Activated T-cell treated with anti-CD3 and anti-CD28 coated beads, Interleukin-2, amount 50 U/mL, for 24 hours (primary cell): ENCODE data around the gene FAM234A.
A peak's percentile ranks its signal among the peaks of the same experiment; 100 is the strongest.
"Not testable (repeated sequence)": the region's sequence is repeated elsewhere in the genome, so short reads cannot be mapped to it uniquely, and the experiment has no call there.

Experiments
- DNase-seq: peaks from one replicate; pipeline ENCODE4 v3.0.0-alpha.2; 2020
- H3K27ac Mint-ChIP-seq: 2 replicates; pipeline ENCODE4 v1.8.0; 2020; ENCODE audit warnings: mild to moderate bottlenecking, mixed read lengths
- H3K27me3 Mint-ChIP-seq: 2 replicates; pipeline ENCODE4 v1.8.0; 2020; ENCODE audit warnings: mixed read lengths
- H3K36me3 Mint-ChIP-seq: 2 replicates; pipeline ENCODE4 v1.8.0; 2020; ENCODE audit warnings: low read depth, mixed read lengths
- H3K4me1 Mint-ChIP-seq: 2 replicates; pipeline ENCODE4 v1.8.0; 2020; ENCODE audit warnings: low read depth, mixed read lengths
- H3K4me3 Mint-ChIP-seq: 2 replicates; pipeline ENCODE4 v1.8.0; 2020; ENCODE audit warnings: mild to moderate bottlenecking, moderate library complexity, mixed read lengths
- H3K9me3 Mint-ChIP-seq: 2 replicates; pipeline ENCODE4 v1.8.0; 2020; ENCODE audit warnings: mixed read lengths

Gene FAM234A

GRCh38 chr16:265711-266110, 31.1 kb downstream of the FAM234A start:
- H3K4me3 Mint-ChIP-seq: no peak overlapping the region
- H3K27ac Mint-ChIP-seq: no peak overlapping the region
- H3K4me1 Mint-ChIP-seq: peaks cover 2% of the 10 kb centered on the region
- H3K27me3 Mint-ChIP-seq: no peaks in the 10 kb centered on the region
- no peaks in the 10 kb centered on the region for H3K9me3 Mint-ChIP-seq
- DNase-seq: no peak
- H3K36me3 Mint-ChIP-seq: peaks cover 23% of the 10 kb centered on the region

- Mint-ChIP-seq H3K4me3 (no peak overlapping the region), H3K36me3 (peaks cover 16% of the 10 kb centered on the region), H3K9me3 (no peaks in the 10 kb centered on the region), H3K27ac (no peak overlapping the region), H3K27me3 (no peaks in the 10 kb centered on the region), H3K4me1 (peaks cover 2% of the 10 kb centered on the region)
- DNase-seq: no peak
Observed at GRCh38 chr16:266258-267164, 31.9 kb downstream of the FAM234A start.

- not testable (repeated sequence) for DNase-seq, H3K27me3 Mint-ChIP-seq, H3K36me3 Mint-ChIP-seq, H3K4me1 Mint-ChIP-seq, H3K27ac Mint-ChIP-seq, H3K9me3 Mint-ChIP-seq, H3K4me3 Mint-ChIP-seq
Observed at GRCh38 chr16:267562-267961, 32.9 kb downstream of the FAM234A start.

- H3K36me3 Mint-ChIP-seq: peaks cover 5% of the 10 kb centered on the region
- H3K27ac Mint-ChIP-seq: no peak overlapping the region
- no peak for DNase-seq
- H3K9me3 Mint-ChIP-seq: no peaks in the 10 kb centered on the region
- no peaks in the 10 kb centered on the region for H3K27me3 Mint-ChIP-seq
- peaks cover 2% of the 10 kb centered on the region for H3K4me1 Mint-ChIP-seq
- no peak overlapping the region for H3K4me3 Mint-ChIP-seq
Observed at GRCh38 chr16:268141-269053, 33.8 kb downstream of the FAM234A start.

GRCh38 chr16:269061-269796, 34.6 kb downstream of the FAM234A start:
- no peaks in the 10 kb centered on the region for H3K9me3 Mint-ChIP-seq
- no peak for DNase-seq
- no peak overlapping the region for H3K27ac Mint-ChIP-seq
- peaks cover 3% of the 10 kb centered on the region for H3K36me3 Mint-ChIP-seq
- H3K27me3 Mint-ChIP-seq: peaks cover 1% of the 10 kb centered on the region
- peaks cover 2% of the 10 kb centered on the region for H3K4me1 Mint-ChIP-seq
- no peak overlapping the region for H3K4me3 Mint-ChIP-seq

GRCh38 chr16:270381-271255, 36.0 kb downstream of the FAM234A start:
- Mint-ChIP-seq H3K27me3 (peaks cover 13% of the 10 kb centered on the region), H3K36me3 (no peaks in the 10 kb centered on the region), H3K27ac (no peak overlapping the region), H3K4me1 (peaks cover 5% of the 10 kb centered on the region), H3K4me3 (no peak overlapping the region), H3K9me3 (no peaks in the 10 kb centered on the region)
- DNase-seq: no peak

- no peaks in the 10 kb centered on the region for H3K9me3 Mint-ChIP-seq
Observed at GRCh38 chr16:272633-273546, 38.3 kb downstream of the FAM234A start.

GRCh38 chr16:273547-274421, 39.2 kb downstream of the FAM234A start:
- no peak overlapping the region for H3K4me3 Mint-ChIP-seq
- no peak overlapping the region for H3K27ac Mint-ChIP-seq
- H3K9me3 Mint-ChIP-seq: no peaks in the 10 kb centered on the region
- H3K27me3 Mint-ChIP-seq: peaks cover 28% of the 10 kb centered on the region
- H3K4me1 Mint-ChIP-seq: peaks cover 7% of the 10 kb centered on the region
- no peak for DNase-seq
- no peaks in the 10 kb centered on the region for H3K36me3 Mint-ChIP-seq

More at GRCh38 chr16:272633-273546, 38.3 kb downstream of the FAM234A start:
- no peak overlapping the region for H3K4me3 Mint-ChIP-seq
- no peak overlapping the region for H3K27ac Mint-ChIP-seq
- no peaks in the 10 kb centered on the region for H3K36me3 Mint-ChIP-seq
- no peak for DNase-seq
- H3K27me3 Mint-ChIP-seq: peaks cover 27% of the 10 kb centered on the region
- H3K4me1 Mint-ChIP-seq: peaks cover 6% of the 10 kb centered on the region

GRCh38 chr16:275041-275641, 40.5 kb downstream of the FAM234A start:
- peak; percentile 47 for DNase-seq
- Mint-ChIP-seq H3K36me3 (no peaks in the 10 kb centered on the region), H3K9me3 (no peaks in the 10 kb centered on the region), H3K4me1 (peaks cover 10% of the 10 kb centered on the region), H3K4me3 (peak overlapping the region; percentile 46), H3K27ac (no peak overlapping the region), H3K27me3 (peaks cover 36% of the 10 kb centered on the region)

- no peak within 1 kb of the TSS for H3K27ac Mint-ChIP-seq
- H3K4me1 Mint-ChIP-seq: peaks cover 10% of the 10 kb centered on the region
Observed at GRCh38 chr16:275786-276232, 41.2 kb downstream of the FAM234A start, which contains the start of gene RGS11. TSS of gene RGS11 (minus strand) at chr16:275944. CDS start at chr16:275911, 33 bp downstream.

GRCh38 chr16:276426-277077, 41.9 kb downstream of the FAM234A start:
- H3K27ac Mint-ChIP-seq: no peak overlapping the region
- peaks cover 12% of the 10 kb centered on the region for H3K4me1 Mint-ChIP-seq
- no peaks in the 10 kb centered on the region for H3K36me3 Mint-ChIP-seq
- peaks cover 39% of the 10 kb centered on the region for H3K27me3 Mint-ChIP-seq
- DNase-seq: no peak
- H3K9me3 Mint-ChIP-seq: no peaks in the 10 kb centered on the region
- H3K4me3 Mint-ChIP-seq: peak overlapping the region; percentile 35

More at GRCh38 chr16:275786-276232, 41.2 kb downstream of the FAM234A start, which contains the start of gene RGS11:
- peak within 1 kb of the TSS; percentile 46 for H3K4me3 Mint-ChIP-seq
- H3K36me3 Mint-ChIP-seq: no peaks in the 10 kb centered on the region
- no peak for DNase-seq
- H3K9me3 Mint-ChIP-seq: no peaks in the 10 kb centered on the region
- peaks cover 37% of the 10 kb centered on the region for H3K27me3 Mint-ChIP-seq
